ENCODE measurements around the gene FIBCD1.

The FIBCD1 gene

GRCh38 chr9:130869250-130869649, 69.8 kb downstream of the FIBCD1 start:
- TF ChIP-seq TAF1 (IDR thresholded peaks at IDR 0.05; ENCODE audit: low read depth, low read length) = no peak
- TF ChIP-seq POU2F2 (IDR thresholded peaks at IDR 0.05; ENCODE audit: low read depth, low read length) = no peak
- no peak for TF ChIP-seq PAX5 (IDR thresholded peaks at IDR 0.05; ENCODE audit: insufficient read depth, low read length, severe bottlenecking)
- no peak for TF ChIP-seq SPI1 (IDR thresholded peaks at IDR 0.05; ENCODE audit: low read depth, low read length)
- no peak for TF ChIP-seq POLR2A (IDR thresholded peaks at IDR 0.05; ENCODE audit: low read depth, low read length)
- no peak for TF ChIP-seq POLR2AphosphoS5 (IDR thresholded peaks at IDR 0.05; ENCODE audit: low read depth, low read length)
- DNase-seq (ENCODE audit: insufficient read length, low spot score) (no peak), FAIRE-seq (no peak)

- no peak for TF ChIP-seq POU2F2 (IDR thresholded peaks at IDR 0.05; ENCODE audit: low read depth, low read length)
- TF ChIP-seq PAX5 (IDR thresholded peaks at IDR 0.05; ENCODE audit: insufficient read depth, low read length, severe bottlenecking) = no peak
- FAIRE-seq = no peak
- DNase-seq (ENCODE audit: insufficient read length, low spot score) = no peak
Observed at GRCh38 chr9:130868230-130868629, 70.8 kb downstream of the FIBCD1 start.

- no peak for TF ChIP-seq POLR2A (IDR thresholded peaks at IDR 0.05; ENCODE audit: low read depth, low read length)
- TF ChIP-seq TAF1 (IDR thresholded peaks at IDR 0.05; ENCODE audit: low read depth, low read length) = no peak
- no peak for TF ChIP-seq SPI1 (IDR thresholded peaks at IDR 0.05; ENCODE audit: low read depth, low read length)
- no peak for TF ChIP-seq PAX5 (IDR thresholded peaks at IDR 0.05; ENCODE audit: insufficient read depth, low read length, severe bottlenecking)
- no peak for TF ChIP-seq POLR2AphosphoS5 (IDR thresholded peaks at IDR 0.05; ENCODE audit: low read depth, low read length)
- no peak for TF ChIP-seq POU2F2 (IDR thresholded peaks at IDR 0.05; ENCODE audit: low read depth, low read length)
- no peak for FAIRE-seq
- no peak for DNase-seq (ENCODE audit: insufficient read length, low spot score)
Observed at GRCh38 chr9:130867556-130867955, 71.5 kb downstream of the FIBCD1 start.

GRCh38 chr9:130866474-130866965, 72.5 kb downstream of the FIBCD1 start:
- DNase-seq (ENCODE audit: insufficient read length, low spot score) (no peak), FAIRE-seq (no peak)
- TF ChIP-seq POLR2A (IDR thresholded peaks at IDR 0.05; ENCODE audit: low read depth, low read length) (no peak), TAF1 (IDR thresholded peaks at IDR 0.05; ENCODE audit: low read depth, low read length) (no peak), SPI1 (IDR thresholded peaks at IDR 0.05; ENCODE audit: low read depth, low read length) (no peak), PAX5 (IDR thresholded peaks at IDR 0.05; ENCODE audit: insufficient read depth, low read length, severe bottlenecking) (no peak), POLR2AphosphoS5 (IDR thresholded peaks at IDR 0.05; ENCODE audit: low read depth, low read length) (no peak), POU2F2 (IDR thresholded peaks at IDR 0.05; ENCODE audit: low read depth, low read length) (no peak)

- TF ChIP-seq TAF1 (IDR thresholded peaks at IDR 0.05; ENCODE audit: low read depth, low read length) (no peak), POLR2A (IDR thresholded peaks at IDR 0.05; ENCODE audit: low read depth, low read length) (no peak), PAX5 (IDR thresholded peaks at IDR 0.05; ENCODE audit: insufficient read depth, low read length, severe bottlenecking) (no peak), POU2F2 (IDR thresholded peaks at IDR 0.05; ENCODE audit: low read depth, low read length) (no peak), POLR2AphosphoS5 (IDR thresholded peaks at IDR 0.05; ENCODE audit: low read depth, low read length) (no peak), SPI1 (IDR thresholded peaks at IDR 0.05; ENCODE audit: low read depth, low read length) (no peak)
- DNase-seq (ENCODE audit: insufficient read length, low spot score) (no peak), FAIRE-seq (no peak)
Observed at GRCh38 chr9:130865921-130866320, 73.1 kb downstream of the FIBCD1 start.

GRCh38 chr9:130864541-130864940, 74.5 kb downstream of the FIBCD1 start:
- no peak for TF ChIP-seq PAX5 (IDR thresholded peaks at IDR 0.05; ENCODE audit: insufficient read depth, low read length, severe bottlenecking)
- TF ChIP-seq TAF1 (IDR thresholded peaks at IDR 0.05; ENCODE audit: low read depth, low read length) = no peak
- TF ChIP-seq POLR2AphosphoS5 (IDR thresholded peaks at IDR 0.05; ENCODE audit: low read depth, low read length) = no peak
- no peak for TF ChIP-seq POU2F2 (IDR thresholded peaks at IDR 0.05; ENCODE audit: low read depth, low read length)
- no peak for TF ChIP-seq POLR2A (IDR thresholded peaks at IDR 0.05; ENCODE audit: low read depth, low read length)
- TF ChIP-seq SPI1 (IDR thresholded peaks at IDR 0.05; ENCODE audit: low read depth, low read length) = no peak
- no peak for FAIRE-seq
- no peak for DNase-seq (ENCODE audit: insufficient read length, low spot score)

- DNase-seq (ENCODE audit: insufficient read length, low spot score) (no peak), FAIRE-seq (no peak)
- TF ChIP-seq POLR2A (IDR thresholded peaks at IDR 0.05; ENCODE audit: low read depth, low read length) (no peak), TAF1 (IDR thresholded peaks at IDR 0.05; ENCODE audit: low read depth, low read length) (no peak), SPI1 (IDR thresholded peaks at IDR 0.05; ENCODE audit: low read depth, low read length) (no peak), POU2F2 (IDR thresholded peaks at IDR 0.05; ENCODE audit: low read depth, low read length) (no peak), PAX5 (IDR thresholded peaks at IDR 0.05; ENCODE audit: insufficient read depth, low read length, severe bottlenecking) (no peak), POLR2AphosphoS5 (IDR thresholded peaks at IDR 0.05; ENCODE audit: low read depth, low read length) (no peak)
Observed at GRCh38 chr9:130862747-130863146, 76.3 kb downstream of the FIBCD1 start.

GRCh38 chr9:130862217-130862616, 76.8 kb downstream of the FIBCD1 start:
- no peak for FAIRE-seq
- DNase-seq (ENCODE audit: insufficient read length, low spot score) = no peak
- TF ChIP-seq PAX5 (IDR thresholded peaks at IDR 0.05; ENCODE audit: insufficient read depth, low read length, severe bottlenecking) = no peak
- no peak for TF ChIP-seq POU2F2 (IDR thresholded peaks at IDR 0.05; ENCODE audit: low read depth, low read length)
- no peak for TF ChIP-seq TAF1 (IDR thresholded peaks at IDR 0.05; ENCODE audit: low read depth, low read length)
- TF ChIP-seq POLR2AphosphoS5 (IDR thresholded peaks at IDR 0.05; ENCODE audit: low read depth, low read length) = no peak
- TF ChIP-seq SPI1 (IDR thresholded peaks at IDR 0.05; ENCODE audit: low read depth, low read length) = no peak
- no peak for TF ChIP-seq POLR2A (IDR thresholded peaks at IDR 0.05; ENCODE audit: low read depth, low read length)

- FAIRE-seq = no peak
- no peak for TF ChIP-seq SPI1 (IDR thresholded peaks at IDR 0.05; ENCODE audit: low read depth, low read length)
- TF ChIP-seq TAF1 (IDR thresholded peaks at IDR 0.05; ENCODE audit: low read depth, low read length) = no peak
- no peak for DNase-seq (ENCODE audit: insufficient read length, low spot score)
Observed at GRCh38 chr9:130861372-130862180, 77.5 kb downstream of the FIBCD1 start.
